Natural killer cell (primary cell): Measurements from ENCODE around the gene ELMO1. TPM values are rescaled to one million over a fixed set of nuclear protein-coding genes. Genes with fewer than 3 reads are reported as not detected.

Source experiments
- ATAC-seq, 3 donors: fragments of 150-1000 bp in 2 of 3; fragments of 200-7000 bp in 1 of 3; cut with Tn5 transposase; 1 replicate in 1 of 3; 2 replicates in 2 of 3; pipeline ENCODE4 v1.10.0; 2021; ENCODE audit warnings: mild to moderate bottlenecking in 2 of 3, moderate library complexity in 2 of 3
- DNase-seq, 2 donors: peaks; one replicate each; pipeline versions ENCODE4 v3.0.0 to v3.0.0-alpha.2; 2013 to 2021; ENCODE audit warnings: mixed read lengths in 1 of 2
- H3K27ac ChIP-seq: one replicate; pipeline ENCODE4 v1.5.1; 2013; ENCODE audit warnings: mild to moderate bottlenecking, low read length
- H3K27me3 ChIP-seq: one replicate; pipeline ENCODE4 v1.6.1; 2013; ENCODE audit warnings: low read length; ENCODE audit not compliant: control insufficient read depth, insufficient read depth
- H3K36me3 ChIP-seq: one replicate; pipeline ENCODE4 v1.6.1; 2013; ENCODE audit warnings: low read length; ENCODE audit not compliant: control insufficient read depth, insufficient read depth
- H3K4me1 ChIP-seq: one replicate; pipeline ENCODE4 v1.6.1; 2013; ENCODE audit warnings: low read length; ENCODE audit not compliant: control insufficient read depth, insufficient read depth
- H3K4me3 ChIP-seq: one replicate; pipeline ENCODE4 v1.5.1; 2013; ENCODE audit warnings: low read length
- H3K9me3 ChIP-seq: one replicate; pipeline ENCODE4 v1.6.1; 2013; ENCODE audit warnings: low read length; ENCODE audit not compliant: control insufficient read depth, insufficient read depth
- H3K27ac Mint-ChIP-seq, 2 donors: one replicate each; pipeline ENCODE4 v1.8.0; 2022; ENCODE audit warnings: mild to moderate bottlenecking in 2 of 2, mixed read lengths in 2 of 2, moderate library complexity in 1 of 2
- H3K27me3 Mint-ChIP-seq, 2 donors: one replicate each; pipeline ENCODE4 v1.8.0; 2022; ENCODE audit warnings: low read depth in 2 of 2, mixed read lengths in 2 of 2
- H3K36me3 Mint-ChIP-seq: one replicate; pipeline ENCODE4 v1.8.0; 2022; ENCODE audit warnings: mixed read lengths
- H3K4me1 Mint-ChIP-seq, 2 donors: one replicate each; pipeline ENCODE4 v1.8.0; 2022; ENCODE audit warnings: mixed read lengths in 2 of 2
- H3K4me3 Mint-ChIP-seq: one replicate; pipeline ENCODE4 v1.8.0; 2022; ENCODE audit warnings: mild to moderate bottlenecking, moderate library complexity, mixed read lengths
- H3K9me3 Mint-ChIP-seq, 2 donors: one replicate each; pipeline ENCODE4 v1.8.0; 2022; ENCODE audit warnings: mixed read lengths in 2 of 2
- CTCF ChIP-seq: fragments of 200-600 bp; IDR thresholded peaks from one replicate; pipeline ENCODE4 v1.8.0; 2022; ENCODE audit warnings: antibody characterized with exemption
- WGBS: methylation state at CpG from one replicate; pipeline ENCODE4 v1.1.7; 2013; ENCODE audit warnings: missing lambda C conversion rate; ENCODE audit not compliant: insufficient coverage; 5-methylcytosine and 5-hydroxymethylcytosine counted together
- intact Hi-C: fragments of 100-400 bp; cut with micrococcal nuclease; formaldehyde crosslinking; loops from one replicate; pipeline ENCODE4 v1.14.2; 2022
- total RNA-seq, 4 donors: library from RNA; stranded (reverse); fragments of 120-200 nt in 1 of 4; gene quantifications; one replicate each; pipeline versions ENCODE4 v1.2.3 to v1.2.4, GENCODE V29; 2013 to 2022

ELMO1 gene
- total RNA-seq, 3 donors from 2014 or later (not counting 1 experiment from before 2014, with no cell fraction given) = 127 to 147 (median 130) TPM

- no peak for TF ChIP-seq CTCF
- Mint-ChIP-seq H3K4me1 (peaks cover 24 to 38% of the 10 kb centered on the region in 2 donors), H3K4me3 (no peak overlapping the region), H3K27me3 (no peaks in the 10 kb centered on the region), H3K36me3 (no peaks in the 10 kb centered on the region), H3K9me3 (no peaks in the 10 kb centered on the region), H3K27ac (peak overlapping the region; percentile 32 to 41)
- WGBS = 100% methylated on average over 2 of the region's 3 CpGs
- no peak for ATAC-seq
- intact Hi-C loops = no loop called here
- H3K4me3 ChIP-seq = no peak overlapping the region
- no peaks in the 10 kb centered on the region for H3K27me3 ChIP-seq
- no peak for DNase-seq
- no peaks in the 10 kb centered on the region for H3K9me3 ChIP-seq
- H3K4me1 ChIP-seq = peaks cover 2% of the 10 kb centered on the region
- H3K36me3 ChIP-seq = peaks cover 29% of the 10 kb centered on the region
- no peak overlapping the region for H3K27ac ChIP-seq
These were observed 437.3 kb downstream of the ELMO1 start for GRCh38 chr7:37011151-37011890.

- WGBS = 100% methylated on average over 3 of the region's 4 CpGs
- peaks cover 31% of the 10 kb centered on the region for H3K36me3 ChIP-seq
- H3K36me3 Mint-ChIP-seq = no peaks in the 10 kb centered on the region
These were observed 439.5 kb downstream of the ELMO1 start for GRCh38 chr7:37009125-37009675.

GRCh38 chr7:37007691-37008090 is 441.0 kb downstream of the ELMO1 start:
- Mint-ChIP-seq H3K36me3 (no peaks in the 10 kb centered on the region), H3K4me1 (peaks cover 29 to 35% of the 10 kb centered on the region in 2 donors), H3K27me3 (no peaks in the 10 kb centered on the region), H3K4me3 (no peak overlapping the region), H3K9me3 (no peaks in the 10 kb centered on the region), H3K27ac (no peak overlapping the region)
- Histone ChIP-seq H3K27ac (no peak overlapping the region), H3K36me3 (peaks cover 29% of the 10 kb centered on the region), H3K4me1 (no peaks in the 10 kb centered on the region), H3K4me3 (no peak overlapping the region), H3K27me3 (no peaks in the 10 kb centered on the region), H3K9me3 (no peaks in the 10 kb centered on the region)
- no peak for TF ChIP-seq CTCF
- 100% methylated on average over 3 of the region's 3 CpGs for WGBS
- intact Hi-C loops = no loop called here
- no peak for ATAC-seq
- DNase-seq = no peak

More at GRCh38 chr7:37009125-37009675, 439.5 kb downstream of the ELMO1 start:
- intact Hi-C loops = no loop called here
- Histone ChIP-seq H3K9me3 (no peaks in the 10 kb centered on the region), H3K4me3 (no peak overlapping the region), H3K27ac (no peak overlapping the region), H3K4me1 (no peaks in the 10 kb centered on the region), H3K27me3 (no peaks in the 10 kb centered on the region)
- H3K9me3 Mint-ChIP-seq = no peaks in the 10 kb centered on the region
- no peak overlapping the region for H3K4me3 Mint-ChIP-seq
- no peak for TF ChIP-seq CTCF
- ATAC-seq (no peak), DNase-seq (no peak)
- H3K27ac Mint-ChIP-seq = peak overlapping the region; percentile 17 to 19
- H3K4me1 Mint-ChIP-seq = peaks cover 17 to 33% of the 10 kb centered on the region in 2 donors
- no peaks in the 10 kb centered on the region for H3K27me3 Mint-ChIP-seq
